ENCODE results near the gene TMOD4.
A peak's percentile ranks its signal among the peaks of the same experiment; 100 is the strongest.

Gene TMOD4

DNA sequence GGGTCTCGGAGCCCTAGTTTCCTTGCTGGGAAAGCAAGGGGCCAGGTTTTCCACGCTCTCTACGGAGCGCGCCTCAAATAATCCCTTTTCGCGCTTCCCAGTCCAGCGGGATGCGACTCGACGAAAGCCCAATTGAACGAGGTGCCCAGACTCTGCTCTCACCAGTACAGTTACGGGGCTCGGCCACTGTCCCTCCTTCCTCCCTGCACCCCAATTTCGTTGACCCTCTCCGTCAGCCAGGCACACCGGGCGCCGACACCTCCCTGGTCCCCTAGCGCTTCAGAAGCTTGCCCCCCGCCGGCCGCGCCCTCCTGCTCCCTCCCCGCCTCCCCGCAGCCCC is 29.7 kb downstream of the TMOD4 start:
- intact Hi-C loops (cut with DNase I; ENCODE audit: low total_unique reads): no loop called here
- Histone ChIP-seq H3K4me1 (peaks cover 0 to 40% (median 25%) of the 10 kb centered on the region in 4 donors), H3K9me3 (no peaks in the 10 kb centered on the region), H3K36me3 (peaks cover 0 to 9% (median 0%) of the 10 kb centered on the region in 3 donors), H3K4me3 (peak overlapping the region; percentile 82 to 96), H3K27ac (peak overlapping the region; percentile 80 to 81), H3K27me3 (no peaks in the 10 kb centered on the region)
- TF ChIP-seq CTCF (IDR thresholded peaks at IDR 0.05): no peak
- DNase-seq: no peak

- Histone ChIP-seq H3K4me3 (peak overlapping the region; percentile 82 to 96), H3K9me3 (no peaks in the 10 kb centered on the region), H3K36me3 (peaks cover 0 to 9% (median 0%) of the 10 kb centered on the region in 3 donors), H3K4me1 (peaks cover 0 to 40% (median 25%) of the 10 kb centered on the region in 4 donors), H3K27me3 (no peaks in the 10 kb centered on the region), H3K27ac (peak overlapping the region; percentile 80 to 81)
- DNase-seq: peak; percentile 49 to 74
- no peak for TF ChIP-seq CTCF (IDR thresholded peaks at IDR 0.05)
- intact Hi-C loops (cut with DNase I; ENCODE audit: low total_unique reads): no loop called here
Measured at GRCh38 chr1:151145304-151146071, 30.3 kb downstream of the TMOD4 start.

GRCh38 chr1:151144474-151145303 is 31.1 kb downstream of the TMOD4 start:
- intact Hi-C loops (cut with DNase I; ENCODE audit: low total_unique reads): no loop called here
- Histone ChIP-seq H3K36me3 (peaks cover 0 to 17% (median 0%) of the 10 kb centered on the region in 3 donors), H3K4me1 (peaks cover 0 to 40% (median 25%) of the 10 kb centered on the region in 4 donors), H3K27ac (peak overlapping the region; percentile 80 to 81), H3K4me3 (peak overlapping the region; percentile 82 to 96), H3K9me3 (no peaks in the 10 kb centered on the region), H3K27me3 (no peaks in the 10 kb centered on the region)
- no peak for TF ChIP-seq CTCF (IDR thresholded peaks at IDR 0.05)
- DNase-seq: peak in 1 of 2 donors; percentile 46

DNA sequence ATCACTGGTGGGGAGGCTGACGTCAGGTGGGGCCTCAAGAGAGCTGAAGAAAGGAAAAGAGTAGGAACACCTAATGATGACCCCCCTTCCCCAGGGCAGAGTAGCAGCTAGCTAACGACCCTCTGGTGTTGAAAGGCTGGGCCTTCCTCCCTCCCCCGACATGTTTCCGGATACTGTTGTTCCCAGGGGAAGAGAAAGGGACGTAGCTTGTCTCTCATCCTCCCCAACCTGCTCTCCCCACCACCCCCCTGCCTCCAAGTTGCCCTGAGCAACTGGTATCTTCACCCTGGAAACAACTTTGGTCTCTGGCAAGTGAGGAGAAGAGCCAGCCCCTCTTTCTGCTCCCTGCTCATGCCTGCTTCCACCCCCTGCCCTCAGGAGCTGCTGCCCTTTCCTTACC is 31.8 kb downstream of the TMOD4 start:
- no peak for TF ChIP-seq CTCF (IDR thresholded peaks at IDR 0.05)

DNA sequence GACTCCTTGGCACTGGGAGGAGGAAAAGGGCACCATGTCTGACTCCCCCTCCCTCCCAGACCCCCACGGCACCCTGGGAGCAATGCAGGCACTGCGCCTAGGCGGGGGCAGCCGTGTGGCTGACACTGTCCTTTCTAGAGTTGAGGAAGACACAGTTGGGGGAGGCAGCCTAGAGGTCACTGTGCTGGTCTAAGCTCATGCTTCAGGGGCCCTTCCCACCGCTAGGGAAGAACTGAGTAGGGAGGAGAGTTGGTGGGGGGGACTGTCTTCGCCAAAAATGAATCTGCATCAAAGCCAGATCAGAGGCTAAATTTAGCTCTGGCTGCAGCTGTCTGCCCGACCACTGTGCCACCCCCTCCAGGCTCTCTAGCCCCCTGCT is 32.7 kb downstream of the TMOD4 start:
- Histone ChIP-seq H3K27ac (no peak overlapping the region), H3K27me3 (no peaks in the 10 kb centered on the region), H3K36me3 (peaks cover 0 to 30% (median 0%) of the 10 kb centered on the region in 3 donors), H3K9me3 (no peaks in the 10 kb centered on the region), H3K4me1 (peaks cover 0 to 40% (median 25%) of the 10 kb centered on the region in 4 donors), H3K4me3 (no peak overlapping the region)
- no peak for DNase-seq
- no peak for TF ChIP-seq CTCF (IDR thresholded peaks at IDR 0.05)
- intact Hi-C loops (cut with DNase I; ENCODE audit: low total_unique reads): no loop called here

More for the DNA sequence above, 31.8 kb downstream of the TMOD4 start:
- peaks cover 0 to 40% (median 25%) of the 10 kb centered on the region in 4 donors for H3K4me1 ChIP-seq
- no peak overlapping the region for H3K4me3 ChIP-seq
- H3K36me3 ChIP-seq: peaks cover 0 to 24% (median 0%) of the 10 kb centered on the region in 3 donors
- H3K27ac ChIP-seq: no peak overlapping the region
- H3K27me3 ChIP-seq: no peaks in the 10 kb centered on the region
- intact Hi-C loops (cut with DNase I; ENCODE audit: low total_unique reads): no loop called here
- H3K9me3 ChIP-seq: no peaks in the 10 kb centered on the region
- DNase-seq: peak in 1 of 2 donors; percentile 56
